DND-41 (cell line): Measurements from ENCODE around the gene CHRNA5.
"Not testable (repeated sequence)": the region's sequence is repeated elsewhere in the genome, so short reads cannot be mapped to it uniquely, and the experiment has no call there.

Experiments
- ATAC-seq: fragments of 200-7000 bp; cut with Tn5 transposase; 3 replicates; pipeline ENCODE4 v1.9.1; 2021; ENCODE audit warnings: low read depth; ENCODE audit not compliant: insufficient read depth
- DNase-seq: peaks from one replicate; pipeline ENCODE4 v3.0.0-alpha.2; 2020
- H2AFZ ChIP-seq: 2 replicates; pipeline ENCODE4 v1.6.0; 2012; ENCODE audit warnings: low read depth, low read length
- H3K27ac ChIP-seq: 2 replicates; pipeline ENCODE4 v1.5.1; 2012; ENCODE audit warnings: low read length, inconsistent platforms
- H3K27me3 ChIP-seq: fragments of 200-600 bp; sonication (generic); 2 replicates; pipeline ENCODE4 v1.6.0; 2012; ENCODE audit warnings: low read length, mild to moderate bottlenecking, inconsistent platforms; ENCODE audit not compliant: insufficient read depth, poor library complexity
- H3K36me3 ChIP-seq: 2 replicates; pipeline ENCODE4 v1.5.1; 2012; ENCODE audit warnings: low read length, inconsistent platforms; ENCODE audit not compliant: insufficient read depth
- H3K4me1 ChIP-seq: 2 replicates; pipeline ENCODE4 v1.5.1; 2012; ENCODE audit warnings: mild to moderate bottlenecking, low read length; ENCODE audit not compliant: insufficient read depth
- H3K4me2 ChIP-seq: 2 replicates; pipeline ENCODE4 v1.6.0; 2012; ENCODE audit warnings: mild to moderate bottlenecking, moderate library complexity, low read length, inconsistent platforms; ENCODE audit not compliant: insufficient read depth
- H3K4me3 ChIP-seq, 2 experiments: fragments of 200-600 bp in 1 of 2; shearing (Covaris generic) in 1 of 2; 2 replicates each; pipeline ENCODE4 v1.5.1; 2012 to 2016; ENCODE audit warnings: inconsistent platforms in 2 of 2, low read length in 2 of 2, mild to moderate bottlenecking in 2 of 2, low read depth in 1 of 2, moderate library complexity in 1 of 2
- H3K79me2 ChIP-seq: 2 replicates; pipeline ENCODE4 v1.6.0; 2012; ENCODE audit warnings: low read length, inconsistent platforms; ENCODE audit not compliant: insufficient read depth
- H3K9ac ChIP-seq: 2 replicates; pipeline ENCODE4 v1.6.0; 2012; ENCODE audit warnings: low read depth, mild to moderate bottlenecking, inconsistent platforms, low read length, moderate library complexity
- H3K9me3 ChIP-seq: 2 replicates; pipeline ENCODE4 v1.5.1; 2012; ENCODE audit warnings: low read length, moderate library complexity, mild to moderate bottlenecking, inconsistent platforms; ENCODE audit not compliant: insufficient read depth, severe bottlenecking
- H4K20me1 ChIP-seq: 2 replicates; pipeline ENCODE4 v1.6.0; 2012; ENCODE audit warnings: low read length; ENCODE audit not compliant: insufficient read depth
- CTCF ChIP-seq: IDR thresholded peaks from 2 replicates; pipeline ENCODE4 v1.5.1; 2012; ENCODE audit warnings: borderline replicate concordance, low read length, moderate library complexity, mild to moderate bottlenecking; ENCODE audit not compliant: poor library complexity, severe bottlenecking; ENCODE audit errors: extremely low read depth
- EZH2 ChIP-seq: IDR thresholded peaks from 3 replicates; pipeline ENCODE4 v1.6.1; 2012; ENCODE audit warnings: borderline replicate concordance, low read depth, mild to moderate bottlenecking, moderate library complexity, low read length, inconsistent platforms; ENCODE audit not compliant: severe bottlenecking

Gene CHRNA5

GRCh38 chr15:78533331-78533730, 32.0 kb upstream of the CHRNA5 start:
- H3K9me3 ChIP-seq, result no peaks in the 10 kb centered on the region
- H3K79me2 ChIP-seq, result no peaks in the 10 kb centered on the region
- no peak for ATAC-seq
- H4K20me1 ChIP-seq, result no peaks in the 10 kb centered on the region
- H3K9ac ChIP-seq, result no peak overlapping the region
- no peaks in the 10 kb centered on the region for H3K4me1 ChIP-seq
- no peak for DNase-seq
- no peak overlapping the region for H3K4me2 ChIP-seq
- no peak overlapping the region for H3K4me3 ChIP-seq
- TF ChIP-seq EZH2 (no peak), CTCF (no peak)
- H3K27ac ChIP-seq, result no peak overlapping the region
- H3K36me3 ChIP-seq, result no peaks in the 10 kb centered on the region
- no peak overlapping the region for H2AFZ ChIP-seq
- H3K27me3 ChIP-seq, result no peaks in the 10 kb centered on the region

GRCh38 chr15:78536134-78536533, 29.2 kb upstream of the CHRNA5 start:
- Histone ChIP-seq H3K79me2 (peaks cover 11% of the 10 kb centered on the region), H3K27ac (no peak overlapping the region), H4K20me1 (0 out of 2 replicates have a peak, but pooled peaks cover 5% of the 10 kb centered on the region), H3K27me3 (no peaks in the 10 kb centered on the region), H3K36me3 (no peaks in the 10 kb centered on the region), H3K9me3 (no peaks in the 10 kb centered on the region), H3K9ac (no peak overlapping the region), H3K4me1 (peaks cover 7% of the 10 kb centered on the region; the same call in 1 of the 2 replicates), H3K4me3 (no peak overlapping the region), H2AFZ (no peak overlapping the region), H3K4me2 (no peak overlapping the region)
- ATAC-seq, result no peak
- TF ChIP-seq EZH2, result no peak
- TF ChIP-seq CTCF, result no peak
- no peak for DNase-seq

GRCh38 chr15:78537266-78537905, 27.9 kb upstream of the CHRNA5 start:
- Histone ChIP-seq H2AFZ (no peak overlapping the region), H3K79me2 (peaks cover 24% of the 10 kb centered on the region), H3K4me1 (peaks cover 18% of the 10 kb centered on the region), H3K36me3 (peaks cover 6% of the 10 kb centered on the region), H3K9me3 (no peaks in the 10 kb centered on the region), H3K4me3 (no peak overlapping the region), H3K4me2 (no peak overlapping the region), H3K27me3 (no peaks in the 10 kb centered on the region), H3K9ac (no peak overlapping the region), H4K20me1 (0 out of 2 replicates have a peak, but pooled peaks cover 5% of the 10 kb centered on the region), H3K27ac (no peak overlapping the region)
- no peak for TF ChIP-seq EZH2
- TF ChIP-seq CTCF, result no peak
- ATAC-seq, result no peak
- DNase-seq, result no peak

GRCh38 chr15:78538358-78538757, 27.0 kb upstream of the CHRNA5 start:
- Histone ChIP-seq H3K4me1 (peaks cover 28% of the 10 kb centered on the region), H3K9ac (no peak overlapping the region), H3K27me3 (no peaks in the 10 kb centered on the region), H3K79me2 (peaks cover 34% of the 10 kb centered on the region), H2AFZ (peak overlapping the region; percentile 43; the same call in 1 of the 2 replicates), H3K9me3 (no peaks in the 10 kb centered on the region), H3K27ac (no peak overlapping the region), H4K20me1 (peaks cover 9% of the 10 kb centered on the region; the same call in 1 of the 2 replicates), H3K36me3 (peaks cover 16% of the 10 kb centered on the region), H3K4me2 (no peak overlapping the region), H3K4me3 (no peak overlapping the region)
- TF ChIP-seq CTCF (no peak), EZH2 (no peak)
- no peak for DNase-seq
- no peak for ATAC-seq

- H3K27me3 ChIP-seq, ATAC-seq, DNase-seq, H3K9me3 ChIP-seq: not testable (repeated sequence)
- Histone ChIP-seq H3K36me3 (peaks cover 27% of the 10 kb centered on the region), H3K79me2 (peaks cover 41% of the 10 kb centered on the region), H3K9ac (peak overlapping the region; percentile 98), H4K20me1 (peaks cover 12% of the 10 kb centered on the region; the same call in 1 of the 2 replicates), H2AFZ (peak overlapping the region; percentile 99), H3K27ac (peak overlapping the region; percentile 100), H3K4me3 (peak overlapping the region; percentile 84 to 91; a peak in 3 of 4 replicates), H3K4me2 (peak overlapping the region; percentile 79), H3K4me1 (peaks cover 33% of the 10 kb centered on the region)
These were observed 25.7 kb upstream of the CHRNA5 start for GRCh38 chr15:78539464-78540140.
